GM13976 (cell line): ENCODE data around the gene PPP1R13B.

Experiments used
- DNase-seq: peaks from one replicate; pipeline ENCODE4 v3.0.0; 2012; ENCODE audit warnings: low spot score
- CTCF ChIP-seq: IDR thresholded peaks from 2 replicates; pipeline ENCODE4 v1.5.1; 2012; ENCODE audit warnings: borderline replicate concordance, mild to moderate bottlenecking; ENCODE audit not compliant: insufficient read depth; ENCODE audit errors: extremely low read depth, missing control alignments, control extremely low read depth
- in situ Hi-C: fragments of 300-500 bp; cut with MboI; formaldehyde crosslinking; loops from one replicate; pipeline ENCODE4 v1.12.0; 2022; ENCODE audit warnings: low sequenced_read_pairs, mixed read lengths, inconsistent platforms; ENCODE audit not compliant: unreplicated experiment

PPP1R13B gene

DNA sequence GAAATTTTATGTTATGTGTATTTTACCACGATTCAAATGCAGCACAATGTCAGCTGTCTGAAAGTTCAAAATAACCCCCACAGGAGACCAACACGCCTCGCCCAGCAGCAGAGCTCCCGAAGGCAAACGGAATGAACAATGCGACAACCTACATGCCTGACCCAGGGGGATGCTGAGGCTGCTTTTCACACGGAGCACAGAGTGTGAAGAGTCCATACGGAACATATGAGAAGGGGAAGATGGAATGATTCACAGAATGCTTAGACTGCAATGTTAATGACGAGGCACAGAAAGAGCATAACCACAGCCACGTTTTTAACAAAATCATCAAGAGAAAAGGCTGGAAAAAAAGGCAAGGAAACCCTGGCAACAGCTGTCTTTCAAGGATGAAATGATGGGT lies 109.2 kb downstream of the PPP1R13B start:
- in situ Hi-C loops: no loop called here
- no peak for DNase-seq

GRCh38 chr14:103737432-103738045 lies 109.8 kb downstream of the PPP1R13B start:
- in situ Hi-C loops: no loop called here
- TF ChIP-seq CTCF: no peak

More for the DNA sequence above, 109.2 kb downstream of the PPP1R13B start:
- TF ChIP-seq CTCF: no peak

DNA sequence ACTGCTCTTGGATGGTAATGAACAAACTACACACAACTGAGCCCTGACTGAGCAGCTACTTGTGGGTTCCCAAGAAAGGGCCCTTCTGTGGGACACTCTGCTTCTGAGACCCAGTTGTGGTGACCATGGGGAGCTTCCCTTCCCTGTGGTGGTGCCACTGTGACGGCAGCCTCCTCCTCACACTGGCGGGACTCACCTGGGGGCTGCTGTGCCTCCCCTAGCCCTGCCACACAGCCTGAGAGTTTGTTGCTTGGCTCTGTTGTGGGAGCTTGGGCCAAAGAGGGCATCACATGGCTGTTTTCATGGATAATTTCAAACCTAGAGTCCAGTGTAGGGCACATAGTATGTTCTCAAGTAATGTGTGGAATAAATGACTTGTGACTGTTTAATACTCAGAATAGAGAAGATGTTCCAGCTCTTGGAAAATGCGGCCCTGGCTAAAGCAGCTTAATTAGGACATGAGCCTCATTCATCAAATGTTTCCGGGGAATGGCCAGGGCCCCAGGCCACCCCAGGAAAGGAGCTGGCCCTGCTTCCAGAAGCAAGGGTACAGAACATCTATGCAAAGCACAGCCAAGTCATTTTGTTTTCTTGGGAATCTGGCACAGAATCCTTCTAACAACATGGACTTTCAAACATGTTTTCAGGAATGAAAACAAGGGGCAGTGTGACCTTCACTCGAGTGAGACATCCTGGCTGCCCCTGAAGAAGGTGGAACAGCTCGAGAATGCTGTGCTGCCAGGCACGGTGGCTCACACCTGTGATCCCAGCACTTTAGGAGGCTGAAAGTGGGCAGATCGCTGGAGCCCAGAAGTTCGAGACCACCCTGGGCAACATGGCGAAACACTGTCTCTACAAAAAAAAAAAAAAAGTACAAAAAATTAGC lies 110.6 kb downstream of the PPP1R13B start:
- no peak for TF ChIP-seq CTCF
- DNase-seq: no peak
- in situ Hi-C loops: no loop called here

More at GRCh38 chr14:103737432-103738045, 109.8 kb downstream of the PPP1R13B start:
- no peak for DNase-seq

GRCh38 chr14:103735815-103736545 lies 111.4 kb downstream of the PPP1R13B start:
- TF ChIP-seq CTCF: no peak
- in situ Hi-C loops: no loop called here
- DNase-seq: no peak

GRCh38 chr14:103735439-103735814 lies 111.9 kb downstream of the PPP1R13B start:
- TF ChIP-seq CTCF: no peak
- no peak for DNase-seq
- in situ Hi-C loops: no loop called here

- in situ Hi-C loops: no loop called here
- DNase-seq: no peak
- TF ChIP-seq CTCF: no peak
Observed at GRCh38 chr14:103735022-103735421, 112.4 kb downstream of the PPP1R13B start.
